WTC11 (cell line): ENCODE results near the gene GIPC3. TPM values are rescaled to one million over a fixed set of nuclear protein-coding genes. Genes with fewer than 3 reads are reported as not detected.

Experiments used
- ATAC-seq: fragments of 200-7000 bp; cut with Tn5 transposase; 2 replicates; pipeline ENCODE4 v1.10.0; 2021; ENCODE audit warnings: mild to moderate bottlenecking, moderate library complexity
- CTCF ChIA-PET: fragments of 300-600 bp; sonication (Branson Sonifier 250); formaldehyde crosslinking; loops from one replicate; lab custom pipeline; 2021; ENCODE audit warnings: antibody characterized with exemption; lab: Charles Lee
- POLR2A ChIA-PET: fragments of 350-600 bp; sonication (Branson Sonifier 250); formaldehyde crosslinking; loops from one replicate; lab custom pipeline; 2021; ENCODE audit warnings: antibody characterized with exemption; lab: Charles Lee
- DNase-seq: peaks from one replicate; pipeline ENCODE4 v3.0.0; 2021; ENCODE audit warnings: low spot score
- H3K27ac Mint-ChIP-seq: 2 replicates; pipeline ENCODE4 v1.8.0; 2021; ENCODE audit warnings: mixed read lengths
- H3K27me3 Mint-ChIP-seq: 2 replicates; pipeline ENCODE4 v1.8.0; 2021; ENCODE audit warnings: low read depth, mild to moderate bottlenecking, moderate library complexity, mixed read lengths
- H3K36me3 Mint-ChIP-seq: 2 replicates; pipeline ENCODE4 v1.8.0; 2021; ENCODE audit warnings: mixed read lengths
- H3K4me1 Mint-ChIP-seq: 2 replicates; pipeline ENCODE4 v1.8.0; 2022; ENCODE audit warnings: mixed read lengths
- H3K4me3 Mint-ChIP-seq: 2 replicates; pipeline ENCODE4 v1.8.0; 2021; ENCODE audit warnings: mild to moderate bottlenecking, moderate library complexity, mixed read lengths
- H3K9me3 Mint-ChIP-seq: 2 replicates; pipeline ENCODE4 v1.8.0; 2021; ENCODE audit warnings: mixed read lengths
- ELF4 ChIP-seq: sonication (generic); formaldehyde crosslinking; IDR thresholded peaks from 2 replicates; pipeline ENCODE4 v1.8.1; 2022; ENCODE audit warnings: low read depth, mild to moderate bottlenecking, moderate library complexity, missing genetic modification reagents
- FOXK1 ChIP-seq: sonication (generic); formaldehyde crosslinking; IDR thresholded peaks from 2 replicates; pipeline ENCODE4 v1.8.0; 2022; ENCODE audit warnings: mild to moderate bottlenecking, moderate library complexity, missing genetic modification reagents
- FOXP1 ChIP-seq: sonication (generic); formaldehyde crosslinking; IDR thresholded peaks from 2 replicates; pipeline ENCODE4 v1.8.0; 2022; ENCODE audit warnings: missing genetic modification reagents, mild to moderate bottlenecking, moderate library complexity, borderline replicate concordance
- IRF2 ChIP-seq: sonication (generic); formaldehyde crosslinking; IDR thresholded peaks from 2 replicates; pipeline ENCODE4 v1.8.0; 2022; ENCODE audit warnings: low read depth, missing genetic modification reagents, borderline replicate concordance
- MAX ChIP-seq: sonication (generic); formaldehyde crosslinking; IDR thresholded peaks from 2 replicates; pipeline ENCODE4 v1.8.0; 2022; ENCODE audit warnings: mild to moderate bottlenecking, missing genetic modification reagents
- MXD4 ChIP-seq: fragments of 250-450 bp; sonication (Bioruptor Pico); IDR thresholded peaks from 2 replicates; pipeline ENCODE4 v1.8.0; 2021; ENCODE audit warnings: mild to moderate bottlenecking, moderate library complexity, borderline replicate concordance
- NFATC4 ChIP-seq: fragments of 250-450 bp; sonication (Bioruptor Pico); IDR thresholded peaks from 2 replicates; pipeline ENCODE4 v1.9.0; 2021; ENCODE audit warnings: mild to moderate bottlenecking
- NFE2L1 ChIP-seq: sonication (generic); formaldehyde crosslinking; IDR thresholded peaks from 2 replicates; pipeline ENCODE4 v1.8.1; 2023; ENCODE audit warnings: missing genetic modification reagents
- OVOL2 ChIP-seq: fragments of 250-450 bp; sonication (Bioruptor Pico); IDR thresholded peaks from 2 replicates; pipeline ENCODE4 v1.9.0; 2021; ENCODE audit warnings: mild to moderate bottlenecking, borderline replicate concordance
- SMAD3 ChIP-seq: sonication (generic); formaldehyde crosslinking; IDR thresholded peaks from 2 replicates; pipeline ENCODE4 v1.8.0; 2022; ENCODE audit warnings: missing genetic modification reagents, mild to moderate bottlenecking, borderline replicate concordance
- SP1 ChIP-seq: sonication (generic); formaldehyde crosslinking; conservative IDR thresholded peaks from 2 replicates; pipeline ENCODE4 v1.8.1; 2022; ENCODE audit warnings: missing genetic modification reagents
- ZMAT4 ChIP-seq: fragments of 250-450 bp; sonication (Bioruptor Pico); IDR thresholded peaks from 2 replicates; pipeline ENCODE4 v1.9.0; 2021; ENCODE audit warnings: mild to moderate bottlenecking
- ZNF281 ChIP-seq: sonication (generic); formaldehyde crosslinking; IDR thresholded peaks from 2 replicates; pipeline ENCODE4 v1.8.0; 2023; ENCODE audit warnings: mild to moderate bottlenecking, missing genetic modification reagents
- total RNA-seq: library from RNA; stranded (reverse); gene quantifications from 3 replicates; pipeline ENCODE4 v1.2.3, GENCODE V29; 2021
- TF ChIP-seq, protein P1 (sequence below): sonication (generic); formaldehyde crosslinking; IDR thresholded peaks from 2 replicates; pipeline ENCODE4 v1.8.1; 2023; ENCODE audit warnings: mild to moderate bottlenecking, missing genetic modification reagents
- TF ChIP-seq, protein P2 (sequence below): sonication (generic); formaldehyde crosslinking; IDR thresholded peaks from 2 replicates; pipeline ENCODE4 v1.8.1; 2023; ENCODE audit warnings: mild to moderate bottlenecking, moderate library complexity, missing genetic modification reagents
- TF ChIP-seq, protein P3 (sequence below): sonication (generic); formaldehyde crosslinking; IDR thresholded peaks from 2 replicates; pipeline ENCODE4 v1.8.1; 2023; ENCODE audit warnings: mild to moderate bottlenecking, missing genetic modification reagents, moderate library complexity
- TF ChIP-seq, protein P4 (sequence below): fragments of 250-450 bp; sonication (Bioruptor Pico); IDR thresholded peaks from 2 replicates; pipeline ENCODE4 v1.9.0; 2021; ENCODE audit warnings: mild to moderate bottlenecking, borderline replicate concordance
- TF ChIP-seq, protein P5 (sequence below): sonication (generic); formaldehyde crosslinking; IDR thresholded peaks from 2 replicates; pipeline ENCODE4 v1.8.0; 2022; ENCODE audit warnings: mild to moderate bottlenecking, missing genetic modification reagents
- TF ChIP-seq, protein P6 (sequence below): sonication (generic); formaldehyde crosslinking; conservative IDR thresholded peaks from 2 replicates; pipeline ENCODE4 v1.8.1; 2022; ENCODE audit warnings: mild to moderate bottlenecking, missing genetic modification reagents

The GIPC3 gene
- total RNA-seq, 1 experiment from 2014 or later: 1.0 TPM

DNA sequence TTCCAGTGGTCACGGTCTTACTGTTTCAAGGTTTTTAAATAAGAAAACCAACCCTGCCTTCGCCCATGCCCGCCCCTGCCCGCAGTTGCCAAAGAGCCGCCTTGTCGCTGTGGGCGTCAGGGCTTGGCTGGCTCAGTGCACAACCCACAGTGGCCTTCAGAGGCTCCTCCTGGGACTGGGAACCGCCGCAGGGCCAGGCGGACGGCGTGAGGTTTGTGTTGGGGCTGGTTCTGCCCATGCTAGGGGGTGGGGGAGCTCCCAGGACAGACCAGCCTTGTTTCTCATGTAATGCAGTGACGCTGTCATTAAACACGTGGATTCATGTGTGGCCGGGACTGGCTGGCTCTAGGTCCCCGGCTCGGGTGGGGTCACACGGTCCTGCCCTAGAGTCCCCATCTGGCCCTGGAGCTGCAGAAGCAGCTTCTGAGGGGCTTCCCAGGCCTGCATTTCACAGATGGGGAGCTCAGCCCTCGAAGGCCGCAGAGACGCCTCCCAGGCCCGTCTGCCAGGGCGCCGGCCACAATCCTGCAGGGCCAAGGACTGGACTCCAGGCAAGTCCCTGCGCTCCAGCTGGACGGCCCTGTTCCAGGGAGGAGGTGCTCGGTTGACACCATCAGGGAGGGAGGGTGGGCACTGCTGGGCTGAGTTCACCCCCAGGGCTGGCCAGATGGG lies 48.7 kb upstream of the GIPC3 start:
- H3K27ac Mint-ChIP-seq: no peak overlapping the region
- TF ChIP-seq, protein P1, sequence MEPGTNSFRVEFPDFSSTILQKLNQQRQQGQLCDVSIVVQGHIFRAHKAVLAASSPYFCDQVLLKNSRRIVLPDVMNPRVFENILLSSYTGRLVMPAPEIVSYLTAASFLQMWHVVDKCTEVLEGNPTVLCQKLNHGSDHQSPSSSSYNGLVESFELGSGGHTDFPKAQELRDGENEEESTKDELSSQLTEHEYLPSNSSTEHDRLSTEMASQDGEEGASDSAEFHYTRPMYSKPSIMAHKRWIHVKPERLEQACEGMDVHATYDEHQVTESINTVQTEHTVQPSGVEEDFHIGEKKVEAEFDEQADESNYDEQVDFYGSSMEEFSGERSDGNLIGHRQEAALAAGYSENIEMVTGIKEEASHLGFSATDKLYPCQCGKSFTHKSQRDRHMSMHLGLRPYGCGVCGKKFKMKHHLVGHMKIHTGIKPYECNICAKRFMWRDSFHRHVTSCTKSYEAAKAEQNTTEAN (CRISPR knock-in tag): no peak
- TF ChIP-seq MAX (CRISPR knock-in tag) (no peak), SP1 (CRISPR knock-in tag) (no peak), FOXK1 (no peak), SMAD3 (CRISPR knock-in tag) (no peak), ZNF281 (no peak), NFE2L1 (CRISPR knock-in tag) (no peak), ELF4 (CRISPR knock-in tag) (no peak), ZMAT4 (CRISPR knock-in tag) (no peak)
- TF ChIP-seq, protein P2, sequence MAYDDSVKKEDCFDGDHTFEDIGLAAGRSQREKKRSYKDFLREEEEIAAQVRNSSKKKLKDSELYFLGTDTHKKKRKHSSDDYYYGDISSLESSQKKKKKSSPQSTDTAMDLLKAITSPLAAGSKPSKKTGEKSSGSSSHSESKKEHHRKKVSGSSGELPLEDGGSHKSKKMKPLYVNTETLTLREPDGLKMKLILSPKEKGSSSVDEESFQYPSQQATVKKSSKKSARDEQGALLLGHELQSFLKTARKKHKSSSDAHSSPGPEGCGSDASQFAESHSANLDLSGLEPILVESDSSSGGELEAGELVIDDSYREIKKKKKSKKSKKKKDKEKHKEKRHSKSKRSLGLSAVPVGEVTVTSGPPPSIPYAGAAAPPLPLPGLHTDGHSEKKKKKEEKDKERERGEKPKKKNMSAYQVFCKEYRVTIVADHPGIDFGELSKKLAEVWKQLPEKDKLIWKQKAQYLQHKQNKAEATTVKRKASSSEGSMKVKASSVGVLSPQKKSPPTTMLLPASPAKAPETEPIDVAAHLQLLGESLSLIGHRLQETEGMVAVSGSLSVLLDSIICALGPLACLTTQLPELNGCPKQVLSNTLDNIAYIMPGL: no peak
- H3K27me3 Mint-ChIP-seq: no peaks in the 10 kb centered on the region
- no peak for DNase-seq
- peaks cover 9% of the 10 kb centered on the region for H3K4me1 Mint-ChIP-seq
- POLR2A ChIA-PET: no interaction called here
- peaks cover 4% of the 10 kb centered on the region for H3K9me3 Mint-ChIP-seq
- CTCF ChIA-PET: interaction anchor here (0.6 to 3.9 kb wide), 4 partner anchors 9 to 731 kb away, joined by 3 to 12 read pairs (median 4); no protein-coding TSS in a partner anchor
- no peak overlapping the region for H3K4me3 Mint-ChIP-seq
- ATAC-seq: no peak
- peaks cover 29% of the 10 kb centered on the region for H3K36me3 Mint-ChIP-seq

- H3K27ac Mint-ChIP-seq: no peak overlapping the region; the same call in 1 of the 2 replicates
- POLR2A ChIA-PET: no interaction called here
- H3K36me3 Mint-ChIP-seq: peaks cover 29% of the 10 kb centered on the region
- TF ChIP-seq, protein P3, sequence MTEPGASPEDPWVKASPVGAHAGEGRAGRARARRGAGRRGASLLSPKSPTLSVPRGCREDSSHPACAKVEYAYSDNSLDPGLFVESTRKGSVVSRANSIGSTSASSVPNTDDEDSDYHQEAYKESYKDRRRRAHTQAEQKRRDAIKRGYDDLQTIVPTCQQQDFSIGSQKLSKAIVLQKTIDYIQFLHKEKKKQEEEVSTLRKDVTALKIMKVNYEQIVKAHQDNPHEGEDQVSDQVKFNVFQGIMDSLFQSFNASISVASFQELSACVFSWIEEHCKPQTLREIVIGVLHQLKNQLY (CRISPR knock-in tag): no peak
- TF ChIP-seq OVOL2 (CRISPR knock-in tag) (no peak), NFATC4 (CRISPR knock-in tag) (no peak), FOXP1 (no peak), IRF2 (CRISPR knock-in tag) (no peak), MXD4 (CRISPR knock-in tag) (no peak)
- TF ChIP-seq, protein P2: no peak
- TF ChIP-seq, protein P4, sequence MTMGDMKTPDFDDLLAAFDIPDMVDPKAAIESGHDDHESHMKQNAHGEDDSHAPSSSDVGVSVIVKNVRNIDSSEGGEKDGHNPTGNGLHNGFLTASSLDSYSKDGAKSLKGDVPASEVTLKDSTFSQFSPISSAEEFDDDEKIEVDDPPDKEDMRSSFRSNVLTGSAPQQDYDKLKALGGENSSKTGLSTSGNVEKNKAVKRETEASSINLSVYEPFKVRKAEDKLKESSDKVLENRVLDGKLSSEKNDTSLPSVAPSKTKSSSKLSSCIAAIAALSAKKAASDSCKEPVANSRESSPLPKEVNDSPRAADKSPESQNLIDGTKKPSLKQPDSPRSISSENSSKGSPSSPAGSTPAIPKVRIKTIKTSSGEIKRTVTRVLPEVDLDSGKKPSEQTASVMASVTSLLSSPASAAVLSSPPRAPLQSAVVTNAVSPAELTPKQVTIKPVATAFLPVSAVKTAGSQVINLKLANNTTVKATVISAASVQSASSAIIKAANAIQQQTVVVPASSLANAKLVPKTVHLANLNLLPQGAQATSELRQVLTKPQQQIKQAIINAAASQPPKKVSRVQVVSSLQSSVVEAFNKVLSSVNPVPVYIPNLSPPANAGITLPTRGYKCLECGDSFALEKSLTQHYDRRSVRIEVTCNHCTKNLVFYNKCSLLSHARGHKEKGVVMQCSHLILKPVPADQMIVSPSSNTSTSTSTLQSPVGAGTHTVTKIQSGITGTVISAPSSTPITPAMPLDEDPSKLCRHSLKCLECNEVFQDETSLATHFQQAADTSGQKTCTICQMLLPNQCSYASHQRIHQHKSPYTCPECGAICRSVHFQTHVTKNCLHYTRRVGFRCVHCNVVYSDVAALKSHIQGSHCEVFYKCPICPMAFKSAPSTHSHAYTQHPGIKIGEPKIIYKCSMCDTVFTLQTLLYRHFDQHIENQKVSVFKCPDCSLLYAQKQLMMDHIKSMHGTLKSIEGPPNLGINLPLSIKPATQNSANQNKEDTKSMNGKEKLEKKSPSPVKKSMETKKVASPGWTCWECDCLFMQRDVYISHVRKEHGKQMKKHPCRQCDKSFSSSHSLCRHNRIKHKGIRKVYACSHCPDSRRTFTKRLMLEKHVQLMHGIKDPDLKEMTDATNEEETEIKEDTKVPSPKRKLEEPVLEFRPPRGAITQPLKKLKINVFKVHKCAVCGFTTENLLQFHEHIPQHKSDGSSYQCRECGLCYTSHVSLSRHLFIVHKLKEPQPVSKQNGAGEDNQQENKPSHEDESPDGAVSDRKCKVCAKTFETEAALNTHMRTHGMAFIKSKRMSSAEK (CRISPR knock-in tag): no peak
- TF ChIP-seq, protein P5, sequence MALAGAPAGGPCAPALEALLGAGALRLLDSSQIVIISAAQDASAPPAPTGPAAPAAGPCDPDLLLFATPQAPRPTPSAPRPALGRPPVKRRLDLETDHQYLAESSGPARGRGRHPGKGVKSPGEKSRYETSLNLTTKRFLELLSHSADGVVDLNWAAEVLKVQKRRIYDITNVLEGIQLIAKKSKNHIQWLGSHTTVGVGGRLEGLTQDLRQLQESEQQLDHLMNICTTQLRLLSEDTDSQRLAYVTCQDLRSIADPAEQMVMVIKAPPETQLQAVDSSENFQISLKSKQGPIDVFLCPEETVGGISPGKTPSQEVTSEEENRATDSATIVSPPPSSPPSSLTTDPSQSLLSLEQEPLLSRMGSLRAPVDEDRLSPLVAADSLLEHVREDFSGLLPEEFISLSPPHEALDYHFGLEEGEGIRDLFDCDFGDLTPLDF: no peak
- TF ChIP-seq, protein P6, sequence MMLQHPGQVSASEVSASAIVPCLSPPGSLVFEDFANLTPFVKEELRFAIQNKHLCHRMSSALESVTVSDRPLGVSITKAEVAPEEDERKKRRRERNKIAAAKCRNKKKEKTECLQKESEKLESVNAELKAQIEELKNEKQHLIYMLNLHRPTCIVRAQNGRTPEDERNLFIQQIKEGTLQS (CRISPR knock-in tag): no peak
Observed at GRCh38 chr19:3537101-3537437, 48.2 kb upstream of the GIPC3 start.

More at GRCh38 chr19:3537101-3537437, 48.2 kb upstream of the GIPC3 start:
- Mint-ChIP-seq H3K4me1 (peaks cover 9% of the 10 kb centered on the region), H3K4me3 (no peak overlapping the region), H3K9me3 (peaks cover 4% of the 10 kb centered on the region), H3K27me3 (no peaks in the 10 kb centered on the region)
- DNase-seq (no peak), ATAC-seq (no peak)
- CTCF ChIA-PET: interaction anchor here (0.6 to 3.9 kb wide), 5 partner anchors 8 to 730 kb away, joined by 3 to 22 read pairs (median 5); no protein-coding TSS in a partner anchor
